DMS 273 (cell line): ENCODE measurements around the gene RNU1-2.
"Not testable (repeated sequence)": the region's sequence is repeated elsewhere in the genome, so short reads cannot be mapped to it uniquely, and the experiment has no call there.

Experiments used
- DNase-seq: peaks from one replicate; lab custom pipeline; 2025; ENCODE audit not compliant: unreplicated experiment; lab: John Stamatoyannopoulos, UW

Gene RNU1-2

DNA sequence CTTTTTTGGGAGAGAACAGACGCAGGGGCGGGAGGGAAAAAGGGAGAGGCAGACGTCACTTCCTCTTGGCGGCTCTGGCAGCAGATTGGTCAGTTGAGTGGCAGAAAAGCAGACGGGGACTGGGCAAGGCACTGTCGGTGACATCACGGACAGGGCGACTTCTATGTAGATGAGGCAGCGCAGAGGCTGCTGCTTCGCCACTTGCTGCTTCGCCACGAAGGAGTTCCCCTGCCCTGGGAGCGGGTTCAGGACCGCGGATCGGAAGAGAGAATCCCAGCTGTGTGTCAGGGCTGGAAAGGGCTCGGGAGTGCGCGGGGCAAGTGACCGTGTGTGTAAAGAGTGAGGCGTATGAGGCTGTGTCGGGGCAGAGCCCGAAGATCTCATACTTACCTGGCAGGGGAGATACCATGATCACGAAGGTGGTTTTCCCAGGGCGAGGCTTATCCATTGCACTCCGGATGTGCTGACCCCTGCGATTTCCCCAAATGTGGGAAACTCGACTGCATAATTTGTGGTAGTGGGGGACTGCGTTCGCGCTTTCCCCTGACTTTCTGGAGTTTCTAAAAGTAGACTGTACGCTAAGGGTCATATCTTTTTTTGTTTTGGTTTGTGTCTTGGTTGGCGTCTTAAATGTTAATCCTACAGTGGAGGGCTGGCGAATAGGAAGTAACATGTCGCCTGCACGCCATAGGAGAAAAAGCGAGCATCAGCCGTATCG is at the start of gene RNU1-2:
Gene RNU1-2 (plus strand): TSS at position 383 of the 718 bp plus-strand sequence.
- DNase-seq, result peak; percentile 99

DNA sequence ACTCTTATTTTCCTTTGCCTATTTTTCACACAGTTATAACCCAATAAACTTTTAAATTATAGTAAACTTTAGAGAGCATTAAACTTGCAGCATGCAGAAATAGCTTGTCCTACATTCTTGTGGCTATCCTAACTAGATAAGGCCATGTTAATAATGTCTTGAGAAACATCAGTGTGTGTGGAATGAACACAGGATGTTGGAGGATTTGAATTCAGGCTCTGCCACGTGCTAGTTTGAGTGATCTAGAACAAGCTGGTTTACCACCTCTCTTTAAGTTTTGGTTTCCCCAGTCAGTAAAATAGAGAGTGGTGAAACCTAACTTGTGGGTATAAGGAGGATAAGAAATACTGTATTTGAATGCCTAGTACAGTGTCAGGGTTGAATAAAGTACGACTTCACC is 39.6 kb upstream of the RNU1-2 start:
- DNase-seq, result not testable (repeated sequence)

DNA sequence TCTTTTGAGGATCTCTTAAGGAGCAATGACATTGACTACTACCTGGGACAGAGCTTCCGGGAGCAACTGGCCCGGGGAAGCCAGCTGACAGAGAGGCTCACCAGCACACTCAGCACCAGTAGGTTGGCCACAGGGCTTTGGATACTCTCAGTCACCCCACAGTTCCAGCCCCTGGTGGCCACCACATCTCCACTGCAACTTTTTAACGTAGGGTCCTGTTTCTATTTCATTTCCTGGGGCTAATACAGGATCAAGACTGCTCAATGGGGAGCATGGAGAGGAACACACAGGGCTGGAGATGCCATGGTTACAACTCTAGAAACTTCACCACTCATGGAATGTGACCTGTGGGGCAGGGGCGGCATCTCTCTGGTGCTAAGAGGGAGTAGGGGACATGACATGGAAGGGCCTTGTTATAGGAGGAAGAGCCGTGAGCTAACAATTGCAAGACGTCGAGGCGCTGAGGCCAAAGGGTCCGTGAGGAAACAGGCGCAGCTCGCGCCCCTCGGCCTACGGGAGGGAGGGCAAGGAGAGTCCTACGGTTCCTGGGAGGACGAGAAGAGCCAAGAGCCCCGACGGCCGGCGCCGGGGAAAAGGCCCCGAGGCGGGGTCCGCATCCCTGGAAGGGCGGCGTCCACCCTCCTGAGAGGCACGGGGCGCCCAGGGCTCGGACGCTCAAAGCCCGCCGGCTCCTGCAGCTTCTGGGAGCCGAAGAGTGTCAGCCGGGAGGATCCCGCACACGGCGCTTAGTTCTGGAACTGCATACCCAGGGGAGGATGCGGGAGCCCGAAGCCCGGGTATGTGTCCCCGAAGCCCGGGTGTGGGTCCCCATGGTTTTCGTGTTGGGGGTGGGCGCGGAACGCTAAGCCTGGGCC is 36.4 kb upstream of the RNU1-2 start:
- DNase-seq, result not testable (repeated sequence)

DNA sequence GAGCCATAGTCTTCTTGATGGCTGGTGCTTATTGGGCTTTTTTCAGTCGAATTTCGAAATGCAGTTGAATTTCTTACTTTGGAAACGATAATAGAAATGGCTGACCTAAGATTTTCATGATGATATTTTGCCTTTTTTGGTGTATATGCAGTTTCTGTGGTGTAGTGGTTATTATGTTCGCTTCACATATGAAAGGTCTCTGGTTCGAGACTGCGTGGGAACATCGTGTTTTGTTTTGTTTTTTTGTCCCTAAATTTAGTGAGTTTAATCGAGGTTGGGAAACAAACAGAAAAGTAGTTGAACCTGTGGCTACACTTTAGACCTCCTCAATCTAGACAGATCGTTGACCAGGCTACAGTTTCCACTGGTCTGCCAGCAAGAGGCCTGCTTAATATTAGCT is 35.7 kb upstream of the RNU1-2 start:
- peak; percentile 56 for DNase-seq

DNA sequence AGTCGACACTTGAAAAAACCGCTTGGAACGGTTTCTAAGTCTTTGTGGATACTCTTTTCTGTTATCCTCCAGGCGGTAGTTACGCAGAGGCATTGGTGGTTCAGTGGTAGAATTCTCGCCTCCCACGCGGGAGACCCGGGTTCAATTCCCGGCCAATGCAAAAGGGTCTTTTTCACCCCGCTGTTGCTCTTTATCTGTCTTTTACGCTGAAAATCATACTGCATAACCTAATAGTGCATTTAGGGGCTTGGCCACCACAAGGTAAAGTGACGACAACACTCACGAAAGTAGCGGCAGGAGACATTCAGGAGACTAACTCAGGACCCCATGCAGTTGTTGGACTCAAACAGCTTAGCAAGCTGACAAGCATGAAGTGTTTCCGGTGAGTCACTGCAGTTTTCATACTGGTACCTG is 33.9 kb upstream of the RNU1-2 start:
- DNase-seq, result peak; percentile 71

DNA sequence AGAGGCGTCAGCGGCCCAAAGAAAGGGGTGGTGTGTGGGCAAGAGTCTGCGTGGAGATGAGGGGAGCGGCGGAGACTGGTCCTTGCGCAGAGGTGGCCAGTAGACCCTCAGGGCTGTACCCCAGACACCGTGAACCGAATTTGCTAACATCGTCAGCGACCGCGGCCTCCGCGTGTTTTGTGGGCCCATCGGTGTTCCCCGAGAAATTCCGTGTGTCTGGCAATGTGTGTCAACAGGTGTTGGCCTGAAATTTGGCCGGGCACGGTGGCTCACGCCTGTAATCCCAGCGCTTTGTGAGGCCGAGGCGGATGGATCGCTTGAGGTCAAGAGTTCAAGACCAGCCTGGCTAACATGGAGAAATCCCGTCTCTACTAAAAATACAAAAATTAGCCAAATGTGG is 33.4 kb upstream of the RNU1-2 start:
- not testable (repeated sequence) for DNase-seq

DNA sequence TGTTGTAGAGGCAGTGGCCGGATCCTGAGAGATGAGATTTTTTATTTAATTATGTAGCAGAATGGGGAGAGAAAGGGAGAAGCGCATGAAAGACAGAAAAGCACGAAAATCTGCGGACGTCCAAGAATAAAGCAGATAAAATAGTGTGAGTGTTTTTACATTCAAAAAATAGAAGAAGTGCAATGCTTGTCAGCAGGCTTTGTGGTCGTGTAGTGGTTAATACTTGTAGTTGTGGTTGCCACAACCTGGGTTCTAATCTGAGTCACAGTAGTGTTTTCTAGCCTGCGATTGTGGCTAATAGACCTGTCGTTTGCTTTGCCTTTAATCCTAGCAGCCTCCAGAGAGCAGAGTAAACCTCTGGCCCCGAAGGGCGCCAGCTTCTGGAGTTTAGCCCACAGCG is 32.8 kb upstream of the RNU1-2 start:
- DNase-seq, result not testable (repeated sequence)

DNA sequence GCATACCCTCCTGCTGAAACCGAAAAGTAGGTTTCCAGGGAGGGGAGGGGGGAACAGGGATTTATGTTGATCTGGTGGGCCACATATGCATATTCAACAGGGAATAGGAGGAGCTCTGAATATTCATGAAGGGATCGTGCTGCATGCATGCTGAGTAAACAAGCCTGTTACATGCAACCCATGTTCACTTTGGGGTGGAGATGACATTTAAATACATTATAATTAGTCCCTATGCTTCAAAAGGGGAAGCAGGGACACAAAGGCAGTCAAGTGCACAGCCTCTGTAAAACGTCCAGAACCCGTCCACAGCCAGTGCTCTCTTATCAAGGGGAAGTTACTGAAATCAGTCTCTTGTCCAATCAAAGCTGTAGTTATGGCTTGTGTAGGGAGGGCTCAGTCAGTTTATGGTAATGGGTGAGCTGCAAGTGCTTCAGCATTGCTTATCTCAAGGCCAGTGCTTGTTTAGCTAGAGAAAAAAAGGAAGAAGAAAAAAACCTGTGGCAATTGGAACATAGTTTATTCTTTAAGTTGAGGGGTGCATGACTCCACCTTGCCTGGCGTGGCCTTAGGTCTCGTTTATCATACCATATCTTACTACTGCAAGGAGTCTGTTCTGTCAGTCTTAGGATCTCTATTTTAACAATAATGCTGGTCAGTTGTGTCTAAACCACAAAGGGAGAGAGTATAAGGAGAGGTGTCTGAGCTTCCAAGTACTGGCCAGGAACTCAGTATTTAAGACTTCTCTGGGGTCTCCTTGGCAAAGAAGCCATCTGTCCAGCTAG is 28.7 kb upstream of the RNU1-2 start:
- DNase-seq, result not testable (repeated sequence)

DNA sequence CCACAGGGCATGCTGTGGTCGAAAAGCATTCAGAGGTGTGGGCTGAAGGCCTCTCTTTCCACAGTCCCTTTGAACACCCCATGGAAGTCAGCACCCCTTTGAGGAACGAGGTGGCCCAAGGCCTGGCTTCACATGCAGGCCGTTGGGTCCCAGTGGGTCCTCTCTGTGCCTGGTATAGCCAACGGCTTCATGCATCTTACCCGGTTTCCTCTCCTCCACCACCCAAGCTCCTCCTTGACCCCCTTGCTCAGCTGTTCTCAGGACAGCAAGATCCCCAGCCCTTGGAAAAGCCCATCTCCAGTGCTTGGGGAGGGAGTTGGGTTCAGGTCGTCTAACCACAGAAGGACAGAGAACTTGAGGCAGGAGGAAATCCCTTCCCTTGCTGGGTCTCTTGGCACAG is 27.0 kb upstream of the RNU1-2 start:
- not testable (repeated sequence) for DNase-seq

DNA sequence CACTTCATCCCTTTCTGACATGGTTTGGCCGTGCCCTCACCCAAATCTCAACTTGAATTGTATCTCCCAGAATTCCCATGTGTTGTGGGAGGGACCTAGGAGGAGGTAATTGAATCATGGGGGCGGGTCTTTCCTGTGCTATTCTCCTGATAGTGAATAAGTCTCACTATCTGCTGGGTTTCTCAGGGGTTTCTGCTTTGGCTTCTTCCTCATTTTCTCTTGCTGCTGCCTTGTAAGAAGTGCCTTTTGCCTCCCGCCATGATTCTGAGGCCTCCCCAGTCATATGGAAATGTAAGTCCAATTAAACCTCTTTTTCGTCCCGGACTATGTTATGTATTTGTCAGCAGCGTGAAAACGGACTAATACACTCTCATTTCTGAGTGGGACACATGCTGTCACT is 25.8 kb upstream of the RNU1-2 start:
- not testable (repeated sequence) for DNase-seq

DNA sequence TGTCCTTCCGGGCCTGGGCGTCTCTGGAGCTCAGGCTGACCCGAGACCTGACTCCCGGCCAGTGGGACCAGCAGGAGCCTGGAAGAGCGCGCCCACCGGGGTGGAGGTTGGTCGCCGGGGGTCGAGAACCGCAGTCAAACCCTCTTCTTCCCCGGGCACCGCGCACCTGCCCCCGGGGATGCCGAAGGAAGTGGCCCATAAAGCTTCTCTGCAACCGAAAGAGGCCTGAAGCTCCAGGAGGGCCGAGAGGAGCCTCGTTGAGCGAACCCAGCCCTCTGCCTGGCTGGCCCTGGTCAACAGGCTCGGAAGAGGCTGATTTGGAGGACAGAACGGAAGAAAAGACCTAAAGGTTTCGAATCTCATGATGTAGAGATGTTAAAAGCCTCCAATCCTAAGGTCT is 24.6 kb upstream of the RNU1-2 start:
- DNase-seq, result not testable (repeated sequence)

DNA sequence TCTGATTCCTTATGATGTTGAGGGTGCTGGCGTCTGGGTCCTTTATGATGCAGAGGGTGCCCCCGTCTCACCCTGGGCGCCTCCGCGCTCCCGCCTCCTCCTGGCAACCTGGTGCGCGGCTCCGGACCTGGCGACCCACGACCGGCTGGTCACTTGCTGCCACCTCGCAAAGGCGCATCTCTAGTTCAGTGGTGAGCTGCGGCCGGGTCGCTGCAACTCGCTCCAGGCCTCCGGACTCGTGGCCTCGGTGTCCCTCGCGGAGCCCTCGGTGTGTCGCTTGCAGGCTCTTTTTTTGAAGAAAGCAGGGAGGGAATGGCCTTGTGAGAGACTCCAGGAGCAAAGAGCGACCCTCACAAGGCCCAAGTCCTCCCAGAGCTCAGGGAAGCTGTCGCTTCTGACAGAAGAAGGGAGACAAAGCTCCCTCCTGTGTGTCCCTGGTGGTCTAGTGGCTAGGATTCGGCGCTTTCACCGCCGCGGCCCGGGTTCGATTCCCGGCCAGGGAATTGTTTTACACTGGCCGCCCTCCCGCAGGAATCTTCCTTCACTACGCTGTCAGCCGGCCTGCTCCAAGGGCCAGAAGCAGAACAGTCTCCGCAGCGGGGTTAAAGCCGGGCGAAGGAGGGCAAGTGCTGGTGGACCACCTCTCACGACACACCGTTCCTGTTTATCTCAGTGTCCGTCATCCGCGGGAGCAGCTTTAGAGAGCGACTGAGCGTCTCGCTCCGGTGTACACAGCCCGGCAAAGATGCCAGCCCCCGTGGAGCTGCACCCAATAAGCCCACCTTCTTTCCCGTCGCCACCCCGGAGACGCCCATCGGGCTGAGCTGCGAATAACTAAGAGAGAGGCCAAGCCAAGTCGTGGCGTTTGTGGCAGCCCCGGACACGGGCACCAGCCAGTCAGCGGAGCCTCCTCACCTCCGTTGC is 23.4 kb upstream of the RNU1-2 start:
- peak; percentile 78 for DNase-seq

DNA sequence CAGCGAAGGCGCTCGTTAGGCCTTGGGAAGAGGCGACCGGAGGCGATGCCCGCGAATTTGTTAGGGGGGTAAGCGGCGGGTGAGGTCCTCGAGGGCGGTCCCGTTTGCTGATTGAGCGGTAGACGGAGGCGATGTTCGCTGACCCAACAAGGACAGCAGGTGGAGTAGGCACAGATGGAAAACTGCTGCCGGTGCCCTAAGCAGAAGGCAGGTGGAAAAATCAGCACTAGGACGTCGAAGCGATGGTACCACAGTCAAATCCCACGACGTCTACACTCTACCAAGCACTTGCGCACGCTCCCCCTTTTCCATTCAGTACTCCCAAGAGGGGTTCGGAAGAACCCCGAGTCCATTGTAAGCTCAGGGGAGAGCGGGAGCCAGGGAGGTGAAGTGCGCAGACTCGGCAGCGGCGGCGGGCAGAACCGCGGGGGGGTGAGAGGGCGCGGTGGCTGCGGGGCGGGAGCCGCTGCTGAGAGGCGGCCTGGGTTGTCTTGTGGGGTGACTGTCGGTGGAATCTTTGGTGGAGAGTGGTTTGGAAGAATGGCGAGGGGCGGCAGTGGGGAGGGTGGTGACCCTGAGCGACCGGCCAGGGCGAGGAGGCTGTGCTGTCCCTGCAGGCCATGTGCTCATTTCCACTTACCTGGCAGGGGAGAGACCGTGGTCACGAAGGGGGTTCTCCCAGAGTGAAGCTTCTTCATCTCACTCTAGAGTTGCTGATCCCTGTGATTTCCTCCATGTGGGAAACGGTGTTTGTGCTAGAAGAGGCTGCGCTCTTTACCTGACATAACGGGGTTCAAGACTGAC is 22.5 kb upstream of the RNU1-2 start:
- DNase-seq, result peak; percentile 39

DNA sequence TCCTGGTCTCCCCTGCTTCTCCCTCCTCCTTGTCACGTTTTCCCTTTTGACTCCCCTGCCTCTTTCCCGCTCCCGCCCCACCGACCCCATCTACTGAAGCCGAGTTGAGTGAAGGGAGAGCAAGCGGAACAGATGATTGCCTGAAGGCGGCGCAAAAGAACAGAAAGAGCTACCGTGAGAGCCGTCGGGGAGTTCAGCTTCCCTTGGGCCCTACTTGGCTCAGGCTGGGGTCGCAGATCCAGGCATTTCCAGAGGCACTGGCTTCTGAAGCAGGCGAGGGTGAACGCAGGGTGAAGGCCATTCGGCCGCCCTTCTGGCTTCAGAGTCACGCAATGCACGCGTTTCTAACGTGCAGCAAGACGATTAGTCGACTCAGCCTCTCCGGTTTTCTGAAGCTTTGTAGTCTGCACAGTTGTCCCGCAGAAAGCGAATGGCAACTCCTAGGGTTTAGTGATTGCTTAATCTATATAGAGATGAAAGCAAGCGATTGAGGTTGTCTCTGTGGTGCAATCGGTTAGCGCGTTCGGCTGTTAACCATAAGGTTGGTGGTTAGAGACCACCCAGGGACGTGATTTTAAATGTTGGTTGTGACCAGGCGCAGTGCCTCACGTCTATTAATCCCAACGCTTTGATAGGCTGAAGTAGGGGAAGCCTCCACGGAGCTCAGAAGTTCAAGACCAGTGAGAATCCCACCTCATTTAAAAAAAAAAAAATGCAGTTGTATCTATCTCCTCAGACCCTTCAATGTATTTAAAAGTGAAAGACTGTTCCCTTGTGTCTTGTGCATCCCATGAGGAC is 20.6 kb upstream of the RNU1-2 start:
- not testable (repeated sequence) for DNase-seq

DNA sequence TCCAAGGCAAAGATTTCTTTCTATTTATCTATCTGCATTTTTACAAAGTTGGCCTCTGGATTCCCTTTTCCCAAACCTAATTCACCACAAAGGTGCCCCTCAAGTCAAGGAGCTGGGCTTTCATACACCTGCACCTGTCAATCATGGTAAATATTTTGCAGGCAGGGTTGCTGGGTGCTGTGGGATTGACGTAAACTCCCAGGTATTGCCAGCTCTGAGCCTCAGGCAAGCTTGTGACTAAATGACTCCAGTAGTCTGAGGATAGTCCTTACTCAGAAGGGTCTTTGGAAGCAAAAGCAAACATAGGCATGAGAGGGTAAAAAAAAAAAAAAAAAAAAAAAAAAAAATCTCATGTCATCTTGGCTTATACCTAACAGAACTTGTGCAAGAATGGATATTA is 14.0 kb upstream of the RNU1-2 start:
- DNase-seq, result not testable (repeated sequence)

DNA sequence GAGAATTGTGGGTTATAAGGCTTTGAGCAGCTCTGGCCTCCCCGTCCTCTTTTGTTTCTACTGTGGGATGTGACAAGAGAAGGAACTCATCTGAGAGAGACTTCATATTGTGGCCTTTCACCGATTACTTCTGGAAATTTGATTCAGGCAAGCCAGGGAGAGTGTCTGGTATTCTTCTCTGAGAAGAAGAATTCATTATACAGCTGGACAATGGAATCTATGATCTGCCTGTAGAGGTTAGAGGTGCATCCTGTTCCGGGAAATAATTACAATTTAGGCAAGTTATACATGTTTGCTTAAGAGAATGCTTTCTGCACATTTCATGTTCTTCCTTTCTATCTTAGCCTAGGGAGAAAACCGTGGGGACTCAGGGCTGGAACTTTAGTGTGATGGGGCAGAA is 12.8 kb upstream of the RNU1-2 start:
- DNase-seq, result no peak

DNA sequence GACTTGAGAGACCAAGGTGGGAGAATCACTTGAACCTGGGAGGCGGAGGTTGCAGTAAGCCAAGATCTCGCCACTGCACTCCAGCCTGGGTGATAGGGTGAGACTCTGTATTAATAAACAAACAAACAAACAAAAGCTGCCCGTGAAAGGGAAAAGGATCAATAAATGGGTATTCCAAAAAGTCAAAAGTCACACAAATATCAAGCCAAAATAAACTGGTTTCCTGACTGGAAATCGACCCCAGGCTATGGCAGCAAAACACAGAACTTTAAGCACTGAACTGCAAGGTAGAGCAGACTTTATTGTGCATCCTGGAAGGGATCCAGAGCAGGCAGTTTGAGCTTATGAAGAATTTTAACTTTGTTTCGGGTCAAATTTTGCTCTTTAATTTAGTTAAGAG is 11.3 kb upstream of the RNU1-2 start:
- not testable (repeated sequence) for DNase-seq

DNA sequence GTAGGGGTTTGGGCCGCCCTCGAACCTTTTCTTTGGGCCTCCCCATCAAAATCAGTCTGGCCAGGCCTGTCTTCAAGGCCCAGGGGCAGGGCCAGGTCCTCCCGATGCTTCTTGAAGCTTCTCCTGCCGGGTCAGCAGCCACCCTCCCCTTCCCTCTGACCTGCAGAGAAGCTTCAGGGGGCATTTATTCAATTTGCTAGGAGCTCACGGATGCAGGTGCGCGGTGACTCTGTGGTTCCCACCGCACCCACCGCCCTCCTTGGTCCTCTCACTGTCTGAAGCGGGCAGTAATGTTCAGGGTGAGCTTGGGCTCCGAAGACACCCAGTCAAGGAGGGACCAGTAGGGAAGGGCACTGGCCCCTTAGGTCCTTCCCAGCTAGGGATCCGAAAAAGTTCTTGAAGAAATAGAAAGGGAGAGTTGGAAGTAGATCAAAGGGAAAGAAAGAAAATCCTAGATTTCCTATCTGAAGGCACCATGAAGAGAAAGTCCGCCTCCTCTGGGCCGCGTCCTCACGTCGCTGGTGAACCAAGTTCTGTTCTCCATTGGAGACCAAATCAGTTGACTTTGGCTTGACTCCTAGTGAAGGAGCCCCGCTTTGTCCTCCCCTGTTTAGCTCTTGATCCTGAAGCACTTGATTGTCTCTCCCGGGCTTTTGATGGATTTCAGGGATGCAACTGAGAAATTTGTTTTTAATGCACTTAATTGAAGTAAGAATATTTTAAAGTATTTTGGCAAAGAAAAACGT is 8.7 kb upstream of the RNU1-2 start:
- DNase-seq, result no peak
